Lower leg skin (tissue), 4 donors: ENCODE data around the gene SYTL2. TPM values are rescaled to one million over a fixed set of nuclear protein-coding genes. Genes with fewer than 3 reads are reported as not detected.

Experiments used
- DNase-seq, 2 donors: peaks; one replicate each; pipeline ENCODE4 v3.0.0-alpha.2; 2019; ENCODE audit warnings: low spot score in 2 of 2
- H3K4me3 ChIP-seq: fragments of 200-600 bp; sonication (generic); 2 replicates; pipeline ENCODE4 v1.5.1; 2017; ENCODE audit warnings: mild to moderate bottlenecking, low read depth; ENCODE audit not compliant: poor library complexity, severe bottlenecking
- POLR2A ChIP-seq, 2 donors: fragments of 450-650 bp; IDR thresholded peaks; one replicate each; pipeline ENCODE4 v1.6.1; 2016 to 2017; ENCODE audit warnings: antibody characterized with exemption in 2 of 2, mild to moderate bottlenecking in 1 of 2, moderate library complexity in 1 of 2
- WGBS, 2 donors: methylation state at CpG; one replicate each; pipeline ENCODE4 v1.1.5; 2018; 5-methylcytosine and 5-hydroxymethylcytosine counted together
- intact Hi-C: fragments of 100-400 bp; cut with DNase I; formaldehyde crosslinking; loops from one replicate; pipeline ENCODE4 v1.15.0; 2023; ENCODE audit warnings: low total_unique reads
- total RNA-seq, 4 donors: library from RNA; depleted of rRNA; stranded (reverse); fragments of >200 nt; gene quantifications; one replicate each; pipeline ENCODE4 v1.1.0, GENCODE V29; 2016
- TF ChIP-seq, protein P1 (sequence below), 3 donors: fragments of 450-650 bp; IDR thresholded peaks; one replicate each; pipeline ENCODE4 v1.5.1; 2016; ENCODE audit warnings: antibody characterized with exemption in 3 of 3, mild to moderate bottlenecking in 3 of 3, moderate library complexity in 2 of 3

The SYTL2 gene
- total RNA-seq, 4 donors from 2014 or later: 4.2 to 13.2 (median 8.9) TPM

DNA sequence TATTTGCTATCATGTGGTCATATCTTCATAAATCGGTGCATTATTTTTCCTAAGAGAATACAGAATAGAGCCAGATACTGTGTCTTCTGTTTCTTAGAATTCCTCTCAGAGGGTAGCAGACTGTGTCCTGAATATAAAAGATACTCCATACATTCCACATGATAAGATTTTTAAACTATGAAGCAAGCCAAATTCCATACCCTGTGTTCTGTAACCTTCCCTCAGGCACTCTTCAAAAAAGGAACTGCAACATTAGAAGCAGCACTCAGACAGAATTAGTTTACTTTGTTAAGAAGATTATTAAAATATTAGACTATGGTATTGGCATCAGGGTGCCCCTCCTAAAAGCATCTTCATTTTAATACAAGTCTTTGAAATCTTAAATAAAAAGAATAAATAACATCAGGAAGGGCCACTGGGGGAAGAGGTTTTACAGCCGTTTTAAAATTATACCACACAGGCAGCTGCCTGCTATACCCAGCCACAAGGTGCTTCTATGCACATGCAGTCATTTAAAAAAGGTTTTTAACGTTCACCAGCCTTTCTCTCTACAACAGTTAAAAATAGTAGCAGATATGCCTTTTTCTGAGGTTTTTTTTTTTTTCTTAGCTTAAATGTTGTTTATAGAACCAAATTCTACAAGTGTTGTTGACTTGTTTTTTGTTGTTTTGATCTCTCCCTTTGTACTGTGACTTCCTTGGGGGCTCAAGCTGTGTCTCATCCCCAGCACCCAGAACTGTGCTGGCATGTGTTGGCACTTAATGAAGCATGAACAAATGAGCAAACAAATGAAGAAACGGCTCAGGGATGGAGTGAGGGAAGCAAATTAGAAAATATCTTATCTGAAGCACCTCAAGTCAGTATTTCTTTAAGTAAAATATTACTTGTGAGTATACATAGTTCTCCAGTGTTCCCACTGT lies 70.2 kb downstream of the SYTL2 start:
- DNase-seq: no peak
- 35 to 36% methylated on average over 4 of the region's 4 CpGs for WGBS, 2 donors
- TF ChIP-seq POLR2A (IDR thresholded peaks at IDR 0.05): no peak
- TF ChIP-seq, protein P1, sequence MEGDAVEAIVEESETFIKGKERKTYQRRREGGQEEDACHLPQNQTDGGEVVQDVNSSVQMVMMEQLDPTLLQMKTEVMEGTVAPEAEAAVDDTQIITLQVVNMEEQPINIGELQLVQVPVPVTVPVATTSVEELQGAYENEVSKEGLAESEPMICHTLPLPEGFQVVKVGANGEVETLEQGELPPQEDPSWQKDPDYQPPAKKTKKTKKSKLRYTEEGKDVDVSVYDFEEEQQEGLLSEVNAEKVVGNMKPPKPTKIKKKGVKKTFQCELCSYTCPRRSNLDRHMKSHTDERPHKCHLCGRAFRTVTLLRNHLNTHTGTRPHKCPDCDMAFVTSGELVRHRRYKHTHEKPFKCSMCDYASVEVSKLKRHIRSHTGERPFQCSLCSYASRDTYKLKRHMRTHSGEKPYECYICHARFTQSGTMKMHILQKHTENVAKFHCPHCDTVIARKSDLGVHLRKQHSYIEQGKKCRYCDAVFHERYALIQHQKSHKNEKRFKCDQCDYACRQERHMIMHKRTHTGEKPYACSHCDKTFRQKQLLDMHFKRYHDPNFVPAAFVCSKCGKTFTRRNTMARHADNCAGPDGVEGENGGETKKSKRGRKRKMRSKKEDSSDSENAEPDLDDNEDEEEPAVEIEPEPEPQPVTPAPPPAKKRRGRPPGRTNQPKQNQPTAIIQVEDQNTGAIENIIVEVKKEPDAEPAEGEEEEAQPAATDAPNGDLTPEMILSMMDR (IDR thresholded peaks at IDR 0.05): no peak
- no peak overlapping the region for H3K4me3 ChIP-seq
- intact Hi-C loops: no loop called here

DNA sequence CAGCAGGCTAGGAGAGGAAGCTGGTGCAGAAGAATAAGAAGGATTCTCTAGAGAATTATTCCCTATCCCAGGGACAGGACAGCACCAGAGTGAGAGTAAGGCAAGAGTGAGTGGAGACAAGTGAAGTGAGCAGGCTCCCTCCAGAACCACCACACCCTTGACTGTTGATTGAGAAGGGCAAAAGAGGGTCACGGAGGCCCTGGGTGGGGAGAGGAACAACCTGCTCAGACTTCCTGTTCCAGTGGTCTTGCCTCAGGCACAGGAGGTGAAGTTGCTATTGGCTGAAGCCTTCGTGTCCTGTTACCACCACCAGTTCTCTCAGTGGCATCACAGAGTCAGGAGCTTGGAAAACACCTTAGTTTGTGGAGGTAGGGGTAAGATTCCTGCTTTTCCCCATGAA lies 73.2 kb downstream of the SYTL2 start:
- intact Hi-C loops: no loop called here
- 59 to 60% methylated on average over 2 of the region's 2 CpGs for WGBS, 2 donors
- no peak for DNase-seq
- TF ChIP-seq, protein P1 (IDR thresholded peaks at IDR 0.05): no peak
- no peak overlapping the region for H3K4me3 ChIP-seq

DNA sequence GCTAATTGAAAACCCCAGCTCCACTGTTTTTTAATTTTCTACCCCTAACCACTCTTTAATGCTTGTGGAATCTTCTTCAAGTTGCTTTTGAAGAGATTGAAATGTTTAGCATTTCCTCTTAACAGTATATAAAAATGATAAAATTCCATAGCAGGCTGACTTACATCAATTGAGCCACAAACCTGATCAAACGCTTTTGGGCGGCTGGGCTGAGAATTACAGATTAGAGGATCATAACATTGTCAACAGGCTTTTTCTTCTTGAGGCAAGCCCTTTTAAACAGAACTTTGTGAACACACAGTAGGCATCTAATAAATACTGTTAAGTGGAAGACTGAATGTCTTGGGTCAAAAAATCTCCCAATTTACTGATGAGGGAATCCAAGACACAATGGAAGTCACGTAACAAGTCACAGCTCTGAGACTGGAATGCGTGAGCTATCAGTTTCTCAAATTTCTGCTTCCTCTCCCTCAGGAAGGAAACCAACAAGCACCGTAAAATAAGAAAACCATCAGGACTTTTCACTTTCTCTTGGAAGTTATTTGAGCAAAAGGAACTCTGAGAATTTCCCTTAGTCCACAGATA lies 75.0 kb downstream of the SYTL2 start:
- WGBS, 2 donors: 68 to 73% methylated on average over 5 of the region's 5 CpGs
- H3K4me3 ChIP-seq: no peak overlapping the region
- TF ChIP-seq, protein P1 (IDR thresholded peaks at IDR 0.05): no peak
- TF ChIP-seq POLR2A (IDR thresholded peaks at IDR 0.05): no peak
- no peak for DNase-seq
- intact Hi-C loops: no loop called here

DNA sequence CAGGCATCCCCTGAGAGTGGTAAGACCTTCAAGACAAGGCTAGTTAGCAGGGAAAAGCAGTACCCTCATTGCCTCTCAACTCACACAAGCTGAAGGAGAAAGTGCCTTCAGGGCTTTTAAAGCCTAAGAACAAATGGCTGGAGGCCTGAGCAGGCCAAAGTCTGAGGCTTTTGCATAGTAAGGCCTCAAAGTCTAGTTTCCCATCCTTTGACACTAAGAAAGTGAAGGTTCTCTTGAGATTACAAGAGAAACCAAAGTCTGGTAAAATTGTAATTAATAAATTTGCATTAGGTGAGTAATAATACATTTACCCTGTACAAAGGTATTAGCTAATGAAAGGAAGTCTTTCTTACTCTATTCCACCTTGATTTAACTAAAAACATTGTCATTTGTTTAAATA lies 78.0 kb downstream of the SYTL2 start:
- no peak for DNase-seq
- no peak for TF ChIP-seq POLR2A (IDR thresholded peaks at IDR 0.05)
- TF ChIP-seq, protein P1 (IDR thresholded peaks at IDR 0.05): no peak
- intact Hi-C loops: no loop called here
- H3K4me3 ChIP-seq: no peak overlapping the region

DNA sequence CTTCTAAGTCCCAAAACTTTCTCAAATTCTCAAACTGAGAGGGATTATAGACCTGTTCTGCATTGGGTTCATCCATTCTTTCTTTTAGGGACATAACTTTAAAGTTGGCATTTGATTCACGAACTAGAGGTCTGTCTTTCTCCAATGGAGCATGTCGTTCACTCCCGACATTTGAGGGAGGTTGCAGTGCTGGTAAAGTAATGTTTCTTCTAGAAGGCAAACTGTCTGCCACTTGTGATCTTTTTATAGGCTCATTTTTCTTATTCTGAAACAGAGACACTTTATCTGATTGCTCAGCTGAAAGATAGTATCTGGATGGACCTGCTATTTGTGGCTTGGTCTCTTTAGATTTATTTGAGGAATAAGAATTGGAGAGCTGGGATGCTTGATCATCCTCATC lies 84.6 kb downstream of the SYTL2 start:
- DNase-seq: no peak
- intact Hi-C loops: no loop called here
- H3K4me3 ChIP-seq: no peak overlapping the region
- TF ChIP-seq, protein P1 (IDR thresholded peaks at IDR 0.05): no peak
- TF ChIP-seq POLR2A (IDR thresholded peaks at IDR 0.05): no peak
- 90 to 100% methylated on average over 3 of the region's 3 CpGs for WGBS, 2 donors
